ENCODE data around the gene KIAA1191.
"Not testable (repeated sequence)": the region's sequence is repeated elsewhere in the genome, so short reads cannot be mapped to it uniquely, and the experiment has no call there.

KIAA1191 gene

DNA sequence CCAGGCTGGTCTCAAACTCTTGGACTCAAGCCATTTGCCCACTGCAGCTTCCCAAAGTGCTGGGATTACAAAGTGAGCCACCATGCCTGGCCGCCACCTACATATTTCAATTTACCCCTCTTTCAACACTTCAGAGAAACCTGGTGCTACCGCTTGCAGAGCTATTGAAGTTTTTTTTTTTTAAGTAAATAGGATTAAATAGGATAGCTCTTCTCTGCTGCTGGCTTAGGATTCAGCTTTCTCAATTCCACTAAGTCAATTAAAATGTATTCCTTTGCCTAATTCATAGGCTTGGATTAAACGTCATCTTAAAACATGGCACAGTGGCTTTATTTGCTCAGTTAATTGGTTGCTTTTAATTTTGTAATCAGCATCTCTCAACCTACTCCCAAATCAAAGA is 41.0 kb downstream of the KIAA1191 start:
- ChIA-PET POLR2A (ENCODE audit: low non-redundant PET) (no interaction called here), CTCF (interaction anchor here (0.5 to 1.0 kb wide), 5 partner anchors 10 to 1773 kb away, joined by 3 to 5 read pairs (median 3); no protein-coding TSS in a partner anchor)
- DNase-seq (ENCODE audit: low spot score) = no peak
- H3K27ac ChIP-seq = no peak overlapping the region
- TF ChIP-seq, protein P1, sequence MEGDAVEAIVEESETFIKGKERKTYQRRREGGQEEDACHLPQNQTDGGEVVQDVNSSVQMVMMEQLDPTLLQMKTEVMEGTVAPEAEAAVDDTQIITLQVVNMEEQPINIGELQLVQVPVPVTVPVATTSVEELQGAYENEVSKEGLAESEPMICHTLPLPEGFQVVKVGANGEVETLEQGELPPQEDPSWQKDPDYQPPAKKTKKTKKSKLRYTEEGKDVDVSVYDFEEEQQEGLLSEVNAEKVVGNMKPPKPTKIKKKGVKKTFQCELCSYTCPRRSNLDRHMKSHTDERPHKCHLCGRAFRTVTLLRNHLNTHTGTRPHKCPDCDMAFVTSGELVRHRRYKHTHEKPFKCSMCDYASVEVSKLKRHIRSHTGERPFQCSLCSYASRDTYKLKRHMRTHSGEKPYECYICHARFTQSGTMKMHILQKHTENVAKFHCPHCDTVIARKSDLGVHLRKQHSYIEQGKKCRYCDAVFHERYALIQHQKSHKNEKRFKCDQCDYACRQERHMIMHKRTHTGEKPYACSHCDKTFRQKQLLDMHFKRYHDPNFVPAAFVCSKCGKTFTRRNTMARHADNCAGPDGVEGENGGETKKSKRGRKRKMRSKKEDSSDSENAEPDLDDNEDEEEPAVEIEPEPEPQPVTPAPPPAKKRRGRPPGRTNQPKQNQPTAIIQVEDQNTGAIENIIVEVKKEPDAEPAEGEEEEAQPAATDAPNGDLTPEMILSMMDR (conservative IDR thresholded peaks at IDR 0.05; ENCODE audit: low read depth) = no peak

DNA sequence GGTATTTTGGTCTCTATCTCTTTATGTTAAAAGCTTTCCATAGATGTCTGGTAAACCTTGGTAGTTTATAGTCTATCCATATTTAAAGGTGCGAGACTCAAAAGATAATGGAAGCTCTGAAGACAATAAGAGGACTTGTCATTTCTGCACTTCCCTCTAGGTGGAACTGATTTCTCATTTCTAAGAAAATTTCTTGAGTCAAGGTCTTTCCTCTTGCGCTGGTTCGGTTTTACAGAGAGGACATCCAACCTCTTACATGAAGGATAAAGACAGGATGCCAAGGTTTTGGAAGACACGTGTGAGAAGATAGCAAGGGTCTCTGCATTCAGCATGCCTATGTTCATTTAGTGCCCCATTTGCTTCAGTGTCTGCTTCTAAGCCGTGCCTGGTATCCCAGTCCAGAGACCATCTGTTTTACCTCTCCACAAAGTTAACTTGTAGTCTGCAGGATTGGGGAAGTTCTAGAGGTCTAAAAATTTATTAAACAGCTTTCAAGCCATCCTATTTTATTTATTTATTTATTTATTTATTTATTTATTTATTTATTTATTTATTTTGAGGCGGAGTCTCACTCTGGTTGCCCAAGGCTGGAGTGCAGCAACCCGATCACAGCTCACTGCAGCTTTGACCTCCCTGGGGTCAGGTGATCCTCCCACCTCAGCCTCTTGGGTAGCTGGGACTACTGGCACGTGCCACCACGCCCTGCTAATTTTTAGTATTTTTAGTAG is 41.6 kb downstream of the KIAA1191 start:
- ChIA-PET POLR2A (ENCODE audit: low non-redundant PET) (no interaction called here), CTCF (interaction anchor here (0.5 to 1.0 kb wide), 7 partner anchors 10 to 1773 kb away, joined by 3 to 5 read pairs (median 3); no protein-coding TSS in a partner anchor)
- TF ChIP-seq, protein P1 (conservative IDR thresholded peaks at IDR 0.05; ENCODE audit: low read depth) = peak; percentile 27; the same call in 1 of the 2 replicates
- peak; percentile 20 for DNase-seq (ENCODE audit: low spot score)
- no peak overlapping the region for H3K27ac ChIP-seq

DNA sequence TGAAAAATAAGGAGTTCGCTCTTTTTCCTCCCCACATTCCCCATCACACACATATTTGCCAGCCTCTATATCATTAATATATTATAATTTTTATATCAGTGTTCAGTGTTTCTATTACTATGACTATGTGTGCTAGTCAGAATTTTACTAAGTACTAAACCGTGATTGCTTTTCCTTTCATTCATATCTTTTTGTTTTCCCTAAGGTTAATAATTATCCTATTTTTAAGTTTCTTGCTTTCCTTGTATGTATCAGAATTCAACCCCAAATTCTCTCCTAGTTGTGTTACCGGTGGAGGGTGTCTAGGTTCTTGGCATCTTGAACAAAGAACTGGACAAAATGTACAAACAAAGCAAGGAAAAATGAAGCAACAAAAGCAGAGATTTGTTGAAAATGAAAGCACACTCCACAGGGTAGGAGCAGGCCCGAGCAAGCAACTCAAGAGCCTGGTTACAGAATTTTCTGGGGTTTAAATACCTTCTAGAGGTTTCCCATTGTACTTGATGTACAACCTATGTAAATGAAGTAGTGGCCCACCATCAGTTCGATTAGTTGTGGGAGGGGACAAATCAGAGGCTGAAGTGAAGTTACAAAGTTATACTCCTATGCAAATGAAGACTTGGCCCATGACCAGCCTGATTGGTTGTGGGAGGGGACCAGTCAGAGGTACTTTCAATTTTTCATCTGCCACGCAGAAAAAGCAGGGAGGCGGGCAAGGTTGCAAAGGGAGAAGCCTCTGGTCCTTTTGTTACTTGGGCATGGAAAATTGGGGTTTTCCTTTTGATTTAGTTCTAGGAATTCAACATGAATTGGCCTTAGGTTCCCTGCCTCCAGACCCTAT is 43.8 kb downstream of the KIAA1191 start:
- CTCF ChIA-PET = no interaction called here
- TF ChIP-seq, protein P1 (conservative IDR thresholded peaks at IDR 0.05; ENCODE audit: low read depth) = no peak
- H3K27ac ChIP-seq = no peak overlapping the region
- POLR2A ChIA-PET (ENCODE audit: low non-redundant PET) = no interaction called here
- DNase-seq (ENCODE audit: low spot score) = no peak

DNA sequence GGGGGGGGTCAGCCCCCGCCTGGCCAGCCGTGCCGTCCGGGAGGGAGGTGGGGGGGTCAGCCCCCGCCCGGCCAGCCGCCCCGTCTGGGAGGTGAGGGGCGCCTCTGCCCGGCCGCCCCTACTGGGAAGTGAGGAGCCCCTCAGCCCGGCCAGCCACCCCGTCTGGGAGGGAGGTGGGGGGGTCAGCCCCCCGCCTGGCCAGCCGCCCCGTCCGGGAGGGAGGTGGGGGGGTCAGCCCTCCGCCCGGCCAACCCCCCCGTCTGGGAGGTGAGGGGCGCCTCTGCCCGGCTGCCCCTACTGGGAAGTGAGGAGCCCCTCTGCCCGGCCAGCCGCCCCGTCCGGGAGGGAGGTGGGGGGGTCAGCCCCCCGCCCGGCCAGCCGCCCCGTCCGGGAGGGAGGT is 56.2 kb downstream of the KIAA1191 start:
- CTCF ChIA-PET; DNase-seq (ENCODE audit: low spot score); POLR2A ChIA-PET (ENCODE audit: low non-redundant PET); H3K27ac ChIP-seq: not testable (repeated sequence)

Measured in RWPE1 (cell line).